Muscle of arm (tissue), 12 donors: ENCODE results near the gene TRIM10. TPM values are rescaled to one million over a fixed set of nuclear protein-coding genes. Genes with fewer than 3 reads are reported as not detected.
"Not testable (repeated sequence)": the region's sequence is repeated elsewhere in the genome, so short reads cannot be mapped to it uniquely, and the experiment has no call there.

Source experiments
- DNase-seq: peaks from one replicate; pipeline ENCODE4 v3.0.0-alpha.2; 2013
- polyA plus RNA-seq, 12 donors: library from polyadenylated mRNA; unstranded; fragments of 120-200 nt; gene quantifications; one replicate each; pipeline ENCODE4 v1.2.1, GENCODE V29; 2013; ENCODE audit not compliant: insufficient read length in 12 of 12

TRIM10 gene
- polyA plus RNA-seq, 12 donors: 0.15 to 1.9 (median 0.45) TPM; not detected in 2

- no peak for DNase-seq
Measured at GRCh38 chr6:30130179-30130679, 30.8 kb downstream of the TRIM10 start.

GRCh38 chr6:30129265-30130178 lies 31.5 kb downstream of the TRIM10 start:
- no peak for DNase-seq

GRCh38 chr6:30127238-30128093 lies 33.5 kb downstream of the TRIM10 start:
- no peak for DNase-seq

- DNase-seq: no peak
Measured at GRCh38 chr6:30122515-30122914, 38.5 kb downstream of the TRIM10 start.

- no peak for DNase-seq
Measured at GRCh38 chr6:30121446-30122366, 39.3 kb downstream of the TRIM10 start.

- DNase-seq: not testable (repeated sequence)
Measured at GRCh38 chr6:30118691-30119090, 42.3 kb downstream of the TRIM10 start.

- DNase-seq: no peak
Measured at GRCh38 chr6:30116724-30117123, 44.3 kb downstream of the TRIM10 start.

GRCh38 chr6:30113841-30114240 lies 47.2 kb downstream of the TRIM10 start:
- DNase-seq: no peak

- no peak for DNase-seq
Measured at GRCh38 chr6:30113003-30113759, 47.8 kb downstream of the TRIM10 start, which contains the start of gene TRIM31. Gene TRIM31, minus strand, starts transcription at chr6:30113090. Its CDS starts 285 bp downstream, at chr6:30112805.

GRCh38 chr6:30112402-30112994 lies 48.5 kb downstream of the TRIM10 start:
- DNase-seq: no peak

- DNase-seq: no peak
Measured at GRCh38 chr6:30111266-30111856, 49.6 kb downstream of the TRIM10 start.

- no peak for DNase-seq
Measured at GRCh38 chr6:30104661-30105060, 56.4 kb downstream of the TRIM10 start.

- DNase-seq: no peak
Measured at GRCh38 chr6:30103872-30104179, 57.2 kb downstream of the TRIM10 start.

- DNase-seq: peak; percentile 84
Measured at GRCh38 chr6:30102970-30103871, 57.8 kb downstream of the TRIM10 start.

GRCh38 chr6:30102414-30102969 lies 58.5 kb downstream of the TRIM10 start:
- DNase-seq: no peak
